GM19463 (cell line): ENCODE results near the gene EFNA3.
A peak's percentile ranks its signal among the peaks of the same experiment; 100 is the strongest.

Experiments
- ATAC-seq: cut with Tn5 transposase; IDR thresholded peaks from one replicate; pipeline ENCODE4 v1.9.1; 2021; ENCODE audit warnings: mild to moderate bottlenecking, moderate library complexity; ENCODE audit not compliant: unreplicated experiment

EFNA3 gene

GRCh38 chr1:155130272-155131006, 51.8 kb downstream of the EFNA3 start:
- ATAC-seq, result no peak

DNA sequence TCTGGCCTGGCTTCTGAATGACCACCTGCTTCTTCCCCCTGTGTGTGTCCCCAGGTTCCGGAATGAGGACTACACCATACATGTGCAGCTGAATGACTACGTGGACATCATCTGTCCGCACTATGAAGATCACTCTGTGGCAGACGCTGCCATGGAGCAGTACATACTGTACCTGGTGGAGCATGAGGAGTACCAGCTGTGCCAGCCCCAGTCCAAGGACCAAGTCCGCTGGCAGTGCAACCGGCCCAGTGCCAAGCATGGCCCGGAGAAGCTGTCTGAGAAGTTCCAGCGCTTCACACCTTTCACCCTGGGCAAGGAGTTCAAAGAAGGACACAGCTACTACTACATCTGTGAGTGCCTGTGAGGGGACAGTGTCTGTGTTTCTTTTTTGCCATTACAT, 52.6 kb downstream of the EFNA3 start:
- ATAC-seq, result no peak

DNA sequence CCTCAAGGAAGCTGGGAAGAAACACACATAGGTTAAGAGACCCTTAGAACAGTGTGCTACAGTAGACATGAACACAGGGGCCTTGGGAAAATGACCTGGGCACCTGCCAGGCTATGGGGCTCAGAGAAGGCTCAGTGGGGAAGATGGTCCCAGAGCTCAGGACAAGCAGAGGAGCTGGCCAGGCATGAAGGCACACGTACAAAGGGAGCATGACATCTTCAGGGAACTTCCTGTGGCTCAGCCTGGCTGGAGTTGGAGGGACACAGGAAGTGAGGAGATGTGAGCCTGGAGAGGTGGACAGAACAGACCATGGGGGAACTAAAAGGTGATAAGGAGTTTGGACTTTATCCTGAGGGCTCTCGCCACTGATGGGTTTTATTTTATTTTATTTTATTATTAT, 53.2 kb downstream of the EFNA3 start:
- no peak for ATAC-seq

DNA sequence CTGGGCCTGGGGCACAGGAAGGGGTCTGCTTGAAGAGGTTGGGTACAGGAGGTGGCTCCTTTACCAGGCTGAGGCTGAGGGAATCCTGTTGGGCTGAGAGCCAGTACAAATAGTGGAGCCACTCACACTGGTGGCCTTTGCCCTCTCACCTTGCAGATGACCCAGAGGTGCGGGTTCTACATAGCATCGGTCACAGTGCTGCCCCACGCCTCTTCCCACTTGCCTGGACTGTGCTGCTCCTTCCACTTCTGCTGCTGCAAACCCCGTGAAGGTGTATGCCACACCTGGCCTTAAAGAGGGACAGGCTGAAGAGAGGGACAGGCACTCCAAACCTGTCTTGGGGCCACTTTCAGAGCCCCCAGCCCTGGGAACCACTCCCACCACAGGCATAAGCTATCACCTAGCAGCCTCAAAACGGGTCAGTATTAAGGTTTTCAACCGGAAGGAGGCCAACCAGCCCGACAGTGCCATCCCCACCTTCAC, 55.2 kb downstream of the EFNA3 start:
- ATAC-seq, result no peak

DNA sequence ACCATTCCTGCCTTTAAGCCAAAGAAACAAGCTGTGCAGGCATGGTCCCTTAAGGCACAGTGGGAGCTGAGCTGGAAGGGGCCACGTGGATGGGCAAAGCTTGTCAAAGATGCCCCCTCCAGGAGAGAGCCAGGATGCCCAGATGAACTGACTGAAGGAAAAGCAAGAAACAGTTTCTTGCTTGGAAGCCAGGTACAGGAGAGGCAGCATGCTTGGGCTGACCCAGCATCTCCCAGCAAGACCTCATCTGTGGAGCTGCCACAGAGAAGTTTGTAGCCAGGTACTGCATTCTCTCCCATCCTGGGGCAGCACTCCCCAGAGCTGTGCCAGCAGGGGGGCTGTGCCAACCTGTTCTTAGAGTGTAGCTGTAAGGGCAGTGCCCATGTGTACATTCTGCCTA, 55.7 kb downstream of the EFNA3 start:
- ATAC-seq, result no peak

- no peak for ATAC-seq
Observed at GRCh38 chr1:155134880-155135414, 56.3 kb downstream of the EFNA3 start.

GRCh38 chr1:155135415-155136028, 56.9 kb downstream of the EFNA3 start, which contains the start of gene SLC50A1:
Gene SLC50A1, plus strand, starts transcription at chr1:155135852. Its CDS starts 60 bp downstream, at chr1:155135912.
- ATAC-seq, result peak; percentile 75

DNA sequence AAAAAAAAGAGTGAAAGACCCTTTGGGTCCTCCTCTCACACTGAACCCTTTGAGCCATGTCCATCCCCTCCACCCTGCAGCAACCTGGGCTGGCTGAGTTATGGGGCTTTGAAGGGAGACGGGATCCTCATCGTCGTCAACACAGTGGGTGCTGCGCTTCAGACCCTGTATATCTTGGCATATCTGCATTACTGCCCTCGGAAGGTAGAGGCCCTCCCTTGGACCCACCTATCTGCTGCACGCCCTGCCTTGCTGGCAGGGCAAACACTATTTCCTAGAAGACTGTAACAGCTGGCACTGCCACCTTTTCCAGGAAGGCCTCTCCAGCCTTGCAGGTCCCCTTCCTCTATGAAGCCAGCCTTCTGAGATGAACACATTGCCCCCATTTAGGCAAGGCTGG, 58.1 kb downstream of the EFNA3 start:
- ATAC-seq, result no peak
